DMS 273 (cell line): ENCODE data around the gene LYPD6B.
A peak's percentile ranks its signal among the peaks of the same experiment; 100 is the strongest.

ENCODE experiments used
- DNase-seq: peaks from one replicate; lab custom pipeline; 2025; ENCODE audit not compliant: unreplicated experiment; lab: John Stamatoyannopoulos, UW

The LYPD6B gene

DNA sequence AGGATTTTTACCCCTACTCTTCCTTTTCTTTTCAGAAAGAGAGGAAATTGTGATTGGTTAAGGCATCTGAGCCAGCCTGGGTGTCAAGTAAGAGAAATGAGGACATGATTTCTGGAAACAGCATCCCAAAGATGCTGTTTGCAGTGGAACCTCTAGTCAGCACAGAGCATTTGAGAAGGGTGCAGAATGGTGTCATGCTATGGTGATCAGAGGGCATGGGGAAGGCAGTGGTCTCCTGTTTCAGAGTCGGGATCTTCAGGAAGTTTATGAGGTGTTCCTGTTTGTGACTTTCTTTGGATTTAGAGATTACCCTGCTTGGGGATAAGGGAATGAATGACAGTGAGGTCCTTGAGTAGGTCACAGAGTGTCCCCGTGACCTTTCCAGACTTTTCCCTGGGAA lies 117.5 kb downstream of the LYPD6B start:
- DNase-seq = no peak

DNA sequence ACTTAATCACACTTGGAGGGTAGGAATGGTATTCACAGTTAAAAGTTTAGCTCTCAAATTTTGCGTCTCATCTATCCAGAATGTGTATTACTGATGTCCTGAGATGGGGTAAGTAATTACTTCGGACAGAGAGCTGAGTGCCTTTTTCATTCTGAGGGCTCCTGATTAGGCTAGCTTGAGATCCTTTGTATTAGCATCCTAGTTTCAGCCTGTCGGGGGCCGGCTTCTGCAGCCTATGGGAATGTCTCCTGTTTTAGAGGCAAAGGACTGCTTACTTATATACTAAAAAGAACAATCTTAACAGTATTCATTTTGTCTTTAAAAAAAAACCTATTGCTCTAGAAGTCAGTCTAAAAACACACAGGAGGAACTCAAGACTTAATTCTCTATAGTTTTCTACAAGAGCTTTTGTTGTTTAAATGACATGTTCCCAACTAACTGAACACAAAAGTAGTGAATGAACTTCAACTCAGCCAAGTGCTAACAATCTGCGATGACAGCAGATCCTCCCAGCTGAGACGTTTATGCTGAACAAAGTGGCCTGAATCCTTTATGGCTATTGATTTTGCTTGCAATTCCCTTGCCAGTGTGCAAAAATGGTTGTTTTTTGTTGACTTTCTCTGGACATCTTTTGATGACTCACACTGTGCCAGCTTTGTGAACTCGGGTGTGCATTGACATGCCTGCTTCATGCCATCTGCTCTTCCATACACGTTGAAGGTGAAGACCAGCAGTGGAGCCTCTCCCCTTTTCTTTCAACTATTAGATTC lies 118.7 kb downstream of the LYPD6B start:
- DNase-seq = no peak

GRCh38 chr2:149158957-149159356 lies 120.5 kb downstream of the LYPD6B start:
- DNase-seq = no peak

DNA sequence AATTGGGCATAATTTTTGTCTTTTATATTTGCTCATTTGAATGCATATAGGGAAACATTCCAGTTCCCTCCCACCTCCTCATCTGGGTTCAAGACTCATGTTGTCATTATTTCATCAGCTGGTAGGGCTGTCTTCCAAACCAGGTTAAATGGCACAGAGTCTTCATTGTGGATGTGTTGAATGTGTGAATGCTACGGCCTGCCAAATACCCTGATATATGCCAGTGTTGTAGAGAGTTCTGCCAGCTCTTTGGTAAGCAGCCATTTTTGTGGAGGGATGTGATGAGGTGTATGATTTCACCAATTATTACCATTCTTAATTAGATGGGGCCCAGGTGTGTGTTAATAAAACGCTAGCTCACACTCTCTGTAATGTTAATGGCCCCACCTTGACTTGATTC lies 121.7 kb downstream of the LYPD6B start:
- DNase-seq = no peak

DNA sequence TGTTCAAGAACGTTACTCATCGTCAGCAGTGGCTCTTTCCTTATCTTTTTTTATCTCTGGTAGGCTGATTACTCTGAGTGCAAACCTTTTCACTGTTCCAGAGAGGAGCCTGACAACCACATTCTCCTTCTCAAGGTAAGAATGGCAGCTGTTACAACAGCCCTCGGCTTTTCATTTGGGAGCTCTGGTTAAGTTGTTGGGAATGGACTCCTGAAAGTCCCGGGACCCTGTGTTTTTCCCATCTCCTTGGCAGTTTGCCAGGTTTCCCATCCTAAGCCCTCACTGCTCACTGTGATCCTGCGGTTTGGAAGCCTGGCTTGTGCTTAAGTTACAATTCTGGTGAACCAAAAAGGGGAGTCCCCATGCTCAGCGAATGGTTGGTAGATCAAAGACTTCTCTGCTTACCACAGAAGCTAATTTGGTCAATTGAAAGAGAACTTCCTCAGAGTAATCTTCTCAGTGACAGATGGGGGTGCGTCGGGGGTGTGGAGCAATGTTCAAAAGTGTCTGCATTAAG lies 122.3 kb downstream of the LYPD6B start:
- DNase-seq = peak; percentile 63

- DNase-seq = no peak
Observed at GRCh38 chr2:149161481-149162225, 123.2 kb downstream of the LYPD6B start.

GRCh38 chr2:149164296-149164695 lies 125.8 kb downstream of the LYPD6B start:
- no peak for DNase-seq

- DNase-seq = no peak
Observed at GRCh38 chr2:149164827-149165226, 126.3 kb downstream of the LYPD6B start.

- DNase-seq = no peak
Observed at GRCh38 chr2:149167001-149167780, 128.7 kb downstream of the LYPD6B start.

GRCh38 chr2:149167941-149168340 lies 129.4 kb downstream of the LYPD6B start:
- DNase-seq = no peak

- peak; percentile 63 for DNase-seq
Observed at GRCh38 chr2:149169656-149170055, 131.2 kb downstream of the LYPD6B start.

DNA sequence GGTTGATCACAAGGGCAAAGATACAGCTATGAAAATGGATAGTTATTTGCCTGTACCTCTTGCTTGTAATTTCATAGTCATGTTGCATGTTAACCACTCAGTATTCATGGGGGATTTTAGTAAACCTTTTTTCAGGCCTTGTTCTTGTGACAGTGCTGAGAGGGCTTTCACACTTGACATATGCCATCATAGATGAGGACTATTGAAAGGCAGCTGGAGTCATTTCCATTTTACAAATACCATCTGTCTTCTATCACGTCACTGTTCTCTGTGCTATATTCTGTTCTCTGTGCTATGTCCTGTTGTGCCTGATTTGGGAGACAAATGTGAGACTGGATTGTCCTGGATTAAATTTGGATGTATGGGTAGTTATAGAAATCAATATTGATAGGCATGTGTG lies 131.7 kb downstream of the LYPD6B start:
- peak; percentile 86 for DNase-seq

DNA sequence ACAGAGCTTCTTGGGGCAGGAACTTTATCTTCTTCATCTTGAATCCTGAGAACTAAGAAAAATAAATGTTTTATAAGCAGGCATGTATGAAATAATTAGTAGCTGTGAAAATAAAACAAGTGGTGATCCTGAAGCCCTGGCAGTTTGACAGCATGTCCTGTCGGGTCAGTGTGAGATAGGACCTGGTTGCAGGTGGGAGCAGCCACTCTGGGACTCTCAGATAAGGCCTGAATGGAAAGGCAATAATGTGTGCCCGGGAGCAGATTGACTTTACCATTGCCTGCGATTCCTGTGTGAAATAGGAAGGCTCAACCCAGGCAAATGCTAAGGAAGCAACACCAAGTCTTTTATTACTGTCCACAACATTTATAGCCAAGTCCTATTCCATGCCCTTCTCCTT lies 132.4 kb downstream of the LYPD6B start:
- DNase-seq = peak; percentile 37

- DNase-seq = no peak
Observed at GRCh38 chr2:149173220-149173619, 134.7 kb downstream of the LYPD6B start.

GRCh38 chr2:149175956-149176355 lies 137.5 kb downstream of the LYPD6B start:
- DNase-seq = no peak

- no peak for DNase-seq
Observed at GRCh38 chr2:149178612-149179011, 140.1 kb downstream of the LYPD6B start.

DNA sequence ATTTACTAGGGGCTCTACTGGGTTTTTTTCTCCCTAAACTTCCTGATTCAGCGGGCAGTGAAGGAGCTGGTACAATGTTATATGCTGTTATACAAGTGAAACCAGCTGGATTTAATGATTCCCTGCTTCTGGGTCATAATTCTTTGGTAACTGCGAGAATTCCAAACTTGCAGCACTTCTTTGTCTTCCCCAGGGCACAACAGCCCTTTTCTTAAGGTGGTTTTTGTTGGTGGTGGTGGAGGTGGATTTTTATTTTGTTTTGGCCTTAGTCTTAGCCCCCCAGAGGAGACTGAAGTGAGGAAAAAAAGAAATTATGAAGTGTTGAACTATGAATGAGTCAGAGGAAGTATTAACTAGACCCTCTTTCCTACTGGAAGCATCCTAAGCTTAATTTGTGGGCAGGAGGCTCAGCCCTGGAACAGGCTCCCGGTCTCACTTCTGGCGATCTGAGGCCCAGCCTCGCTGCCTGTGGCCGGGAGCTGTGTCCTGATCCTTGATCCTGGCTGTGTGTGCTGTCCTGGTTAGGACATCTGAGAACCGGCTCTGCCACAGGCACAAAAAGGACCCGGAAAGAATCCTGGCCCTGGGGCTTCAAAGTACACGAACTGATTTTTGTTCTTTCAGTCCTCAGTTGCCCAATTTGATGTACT lies 141.9 kb downstream of the LYPD6B start:
- DNase-seq = no peak

DNA sequence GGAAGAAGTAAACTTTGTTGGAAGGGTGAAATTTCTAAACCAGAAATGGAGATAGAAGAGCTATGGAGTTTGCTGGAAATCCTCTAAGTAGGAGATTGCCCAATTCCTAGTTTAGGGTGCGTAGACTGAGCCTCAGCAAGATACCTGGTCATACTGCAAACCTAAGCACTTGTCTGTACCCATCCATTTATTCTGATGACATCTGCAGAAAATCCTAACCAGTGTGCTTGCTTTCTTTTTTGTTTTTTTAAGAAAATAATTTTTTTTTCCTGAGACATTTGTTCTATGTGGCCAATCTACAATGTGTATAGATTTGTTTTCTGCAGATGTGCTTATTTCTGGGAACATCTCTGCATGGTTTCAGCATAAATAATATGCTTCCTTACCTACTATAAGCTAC lies 144.7 kb downstream of the LYPD6B start:
- no peak for DNase-seq

- peak; percentile 33 for DNase-seq
Observed at GRCh38 chr2:149184991-149185390, 146.5 kb downstream of the LYPD6B start.

DNA sequence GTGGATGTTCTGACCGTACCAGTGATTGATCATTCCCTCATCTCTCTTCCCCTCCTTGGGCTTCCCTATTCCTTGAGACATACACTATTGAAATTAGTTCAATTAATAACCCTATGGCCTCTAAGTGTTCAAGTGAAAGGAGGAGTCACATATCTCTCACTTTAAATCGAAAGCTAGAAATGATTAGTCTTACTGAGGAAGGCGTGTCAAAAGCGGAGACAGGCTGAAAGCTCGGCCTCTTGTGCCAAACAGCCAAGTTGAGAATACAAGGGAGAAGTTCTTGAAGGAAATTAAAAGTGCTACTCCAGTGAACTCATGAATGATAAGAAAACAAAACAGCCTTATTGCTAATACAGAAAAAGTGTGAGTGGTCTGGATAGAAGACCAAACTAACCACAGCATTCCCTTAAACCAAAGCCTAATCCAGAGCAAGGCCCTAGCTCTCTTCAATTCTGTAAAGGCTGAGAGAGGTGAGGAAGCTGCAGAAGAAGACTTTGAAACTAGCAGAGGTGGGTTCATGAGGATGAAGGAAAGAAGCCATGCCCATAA lies 147.5 kb downstream of the LYPD6B start:
- no peak for DNase-seq

GRCh38 chr2:149187057-149187456 lies 148.6 kb downstream of the LYPD6B start:
- no peak for DNase-seq
